Neural progenitor cell (in vitro differentiated cells): ENCODE results near the gene CLRN3.
A peak's percentile ranks its signal among the peaks of the same experiment; 100 is the strongest.

Experiments used
- EZH2 ChIP-seq: fragments of 200-600 bp; sonication (generic); IDR thresholded peaks from 2 replicates; pipeline ENCODE4 v1.6.1; 2017; ENCODE audit warnings: antibody characterized with exemption, mild to moderate bottlenecking, moderate library complexity
- TF ChIP-seq, protein P1 (sequence below): fragments of 200-600 bp; sonication (generic); IDR thresholded peaks from 2 replicates; pipeline ENCODE4 v1.5.1; 2017; ENCODE audit warnings: antibody characterized with exemption, mild to moderate bottlenecking

DNA sequence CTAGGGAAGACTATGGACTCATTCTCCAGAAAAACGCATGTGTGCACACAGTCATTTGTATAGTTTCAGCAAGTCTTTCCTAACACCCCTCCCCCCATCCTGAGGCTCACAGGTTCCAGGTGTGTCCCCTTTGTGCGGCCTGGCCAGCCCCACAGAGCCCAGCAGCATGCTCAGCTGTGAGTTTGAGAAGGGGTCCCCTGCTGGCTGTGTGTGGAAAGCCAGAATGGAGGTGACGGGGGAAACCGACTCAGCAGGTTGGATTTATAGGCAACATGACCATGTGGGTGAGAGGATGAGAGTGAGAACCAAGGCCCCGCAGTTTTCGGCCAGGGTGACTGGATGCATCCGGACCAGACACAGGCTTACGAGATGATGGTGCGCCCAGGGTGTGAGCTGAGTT is 24.1 kb upstream of the CLRN3 start:
- no peak for TF ChIP-seq EZH2
- TF ChIP-seq, protein P1, sequence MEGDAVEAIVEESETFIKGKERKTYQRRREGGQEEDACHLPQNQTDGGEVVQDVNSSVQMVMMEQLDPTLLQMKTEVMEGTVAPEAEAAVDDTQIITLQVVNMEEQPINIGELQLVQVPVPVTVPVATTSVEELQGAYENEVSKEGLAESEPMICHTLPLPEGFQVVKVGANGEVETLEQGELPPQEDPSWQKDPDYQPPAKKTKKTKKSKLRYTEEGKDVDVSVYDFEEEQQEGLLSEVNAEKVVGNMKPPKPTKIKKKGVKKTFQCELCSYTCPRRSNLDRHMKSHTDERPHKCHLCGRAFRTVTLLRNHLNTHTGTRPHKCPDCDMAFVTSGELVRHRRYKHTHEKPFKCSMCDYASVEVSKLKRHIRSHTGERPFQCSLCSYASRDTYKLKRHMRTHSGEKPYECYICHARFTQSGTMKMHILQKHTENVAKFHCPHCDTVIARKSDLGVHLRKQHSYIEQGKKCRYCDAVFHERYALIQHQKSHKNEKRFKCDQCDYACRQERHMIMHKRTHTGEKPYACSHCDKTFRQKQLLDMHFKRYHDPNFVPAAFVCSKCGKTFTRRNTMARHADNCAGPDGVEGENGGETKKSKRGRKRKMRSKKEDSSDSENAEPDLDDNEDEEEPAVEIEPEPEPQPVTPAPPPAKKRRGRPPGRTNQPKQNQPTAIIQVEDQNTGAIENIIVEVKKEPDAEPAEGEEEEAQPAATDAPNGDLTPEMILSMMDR: peak; percentile 19
